ENCODE results near the gene TMEM221. TPM values are rescaled to one million over a fixed set of nuclear protein-coding genes. Genes with fewer than 3 reads are reported as not detected.

TMEM221 gene
- total and polyA plus RNA-seq, 10 of the 15 experiments (the other 5 are each of a cell fraction or from before 2014, with no cell fraction given) = 0.04 to 0.24 TPM; not detected in 8

GRCh38 chr19:17405250-17406045 is 43.0 kb downstream of the TMEM221 start, which contains the start of gene BST2 (continued):
- TF ChIP-seq BHLHE40 (IDR thresholded peaks at IDR 0.05; ENCODE audit: borderline replicate concordance in 1 of 2, low read depth in 2 of 2, low read length in 1 of 2) (no peak), SIN3A (IDR thresholded peaks at IDR 0.05; ENCODE audit: low read depth, low read length) (peak; percentile 24; the same call in 1 of the 2 replicates), CREM (IDR thresholded peaks at IDR 0.05; ENCODE audit: low read depth) (no peak), ZZZ3 (IDR thresholded peaks at IDR 0.05; ENCODE audit: control insufficient read depth, insufficient read length, low read depth) (no peak), RUNX3 (IDR thresholded peaks at IDR 0.05; ENCODE audit: low read length) (peak; percentile 74)

- FAIRE-seq (no peak), ATAC-seq (no peak; the same call in 2 of the 3 replicates), DNase-seq (ENCODE audit: low read depth, low spot score) (no peak)
- H3K4me1 ChIP-seq (ENCODE audit: control insufficient read depth, insufficient read depth, low read length) = peaks cover 6% of the 10 kb centered on the region
- CTCF ChIA-PET = interaction anchor here (0.5 to 1.6 kb wide), 7 partner anchors 15 to 735 kb away, joined by 3 to 7 read pairs (median 6); partner anchors contain the start of genes MVB12A and RPL18A
- peak overlapping the region; percentile 66 for H2AFZ ChIP-seq (ENCODE audit: control insufficient read depth, low read depth, low read length)
- 0% methylated on average over 7 of the region's 7 CpGs for WGBS (ENCODE audit: insufficient coverage, insufficient replicate concordance, low lambda C conversion rate, missing lambda C conversion rate)
- no peaks in the 10 kb centered on the region for H3K27me3 ChIP-seq (replicated peaks in 1 of 2; ENCODE audit: control insufficient read depth in 2 of 2, insufficient read depth in 2 of 2, low read length in 1 of 2)
- TSS peak; percentile 85 for BruUV-seq (replicated peaks)
- intact Hi-C loops (cut with micrococcal nuclease; ENCODE audit: unreplicated experiment) (no loop called here), in situ Hi-C loops (cut with MboI) (no loop called here)
- peak overlapping the region; percentile 99 for H3K27ac ChIP-seq (ENCODE audit: control insufficient read depth, insufficient read depth)
- SMC1A ChIA-PET (ENCODE audit: uncharacterized antibody, unreplicated experiment) = interaction anchor here (0.5 to 3.1 kb wide), 3 partner anchors 14 to 60 kb away, joined by 3 to 26 read pairs (median 7); partner anchors contain the start of gene MVB12A
- H3K4me3 ChIP-seq = peak overlapping the region; percentile 83
- RAD21 ChIA-PET (ENCODE audit: unreplicated experiment) = interaction anchor here (0.9 to 2.9 kb wide), 5 partner anchors 15 to 96 kb away, joined by 3 to 21 read pairs (median 4); partner anchors contain the start of genes DDA1 and MVB12A
- H3K9ac ChIP-seq (ENCODE audit: control insufficient read depth, insufficient read depth, low read length) = peak overlapping the region; percentile 95
- POLR2A ChIA-PET = interaction anchor here (0.7 to 3.6 kb wide), 10 partner anchors 12 to 328 kb away, joined by 3 to 46 read pairs (median 3); partner anchors contain the start of genes ABHD8, DDA1, MRPL34 and MVB12A
- no peaks in the 10 kb centered on the region for H3K9me3 ChIP-seq (replicated peaks; ENCODE audit: control insufficient read depth, insufficient read depth, low read length)
- peaks cover 3% of the 10 kb centered on the region; the same call in 1 of the 2 replicates for H4K20me1 ChIP-seq (ENCODE audit: control insufficient read depth, insufficient read depth)
- peaks cover 11 to 21% of the 10 kb centered on the region in 2 experiments for H3K36me3 ChIP-seq (ENCODE audit: control insufficient read depth in 2 of 2, insufficient read depth in 2 of 2, low read length in 1 of 2)
- H3K79me2 ChIP-seq (ENCODE audit: control insufficient read depth, insufficient read depth, low read length) = peaks cover 74% of the 10 kb centered on the region
- peak overlapping the region; percentile 82 for H3K4me2 ChIP-seq (ENCODE audit: control insufficient read depth, insufficient read depth)
- TF ChIP-seq PAX8 (IDR thresholded peaks at IDR 0.05) (no peak), SMARCA5 (IDR thresholded peaks at IDR 0.05) (peak; percentile 80), MXI1 (IDR thresholded peaks at IDR 0.05; ENCODE audit: low read depth, low read length) (peak; percentile 54), RELA (IDR thresholded peaks at IDR 0.05; ENCODE audit: borderline replicate concordance, partially characterized antibody) (no peak), RBBP5 (conservative IDR thresholded peaks at IDR 0.05) (no peak), ZZZ3 (IDR thresholded peaks at IDR 0.05; ENCODE audit: control insufficient read depth, insufficient read length, low read depth) (peak; percentile 57), MEF2B (IDR thresholded peaks at IDR 0.05; ENCODE audit: partially characterized antibody, poor library complexity, severe bottlenecking) (peak; percentile 97), RCOR1 (conservative IDR thresholded peaks at IDR 0.05; ENCODE audit: low read depth, low read length) (peak; percentile 73; the same call in 1 of the 2 replicates), ZBTB4 (CRISPR knock-in tag; IDR thresholded peaks at IDR 0.05) (no peak), BCL11A (IDR thresholded peaks at IDR 0.05; ENCODE audit: low read depth, low read length) (no peak), NFIC (IDR thresholded peaks at IDR 0.05; ENCODE audit: low read depth, low read length) (peak; percentile 46; the same call in 1 of the 2 replicates), MTA3 (IDR thresholded peaks at IDR 0.05; ENCODE audit: borderline replicate concordance, low read length) (peak; percentile 84; the same call in 1 of the 2 replicates), NR2F1 (conservative IDR thresholded peaks at IDR 0.05) (peak; percentile 67; the same call in 1 of the 2 replicates), TCF7 (IDR thresholded peaks at IDR 0.05; ENCODE audit: borderline replicate concordance) (peak; percentile 83)
Measured at GRCh38 chr19:17404621-17405249, 43.7 kb downstream of the TMEM221 start.
